Measurements from ENCODE around the gene QARS1. TPM values are rescaled to one million over a fixed set of nuclear protein-coding genes. Genes with fewer than 3 reads are reported as not detected.

Gene QARS1
- polyA plus RNA-seq, 3 donors = 142 to 326 (median 142) TPM

DNA sequence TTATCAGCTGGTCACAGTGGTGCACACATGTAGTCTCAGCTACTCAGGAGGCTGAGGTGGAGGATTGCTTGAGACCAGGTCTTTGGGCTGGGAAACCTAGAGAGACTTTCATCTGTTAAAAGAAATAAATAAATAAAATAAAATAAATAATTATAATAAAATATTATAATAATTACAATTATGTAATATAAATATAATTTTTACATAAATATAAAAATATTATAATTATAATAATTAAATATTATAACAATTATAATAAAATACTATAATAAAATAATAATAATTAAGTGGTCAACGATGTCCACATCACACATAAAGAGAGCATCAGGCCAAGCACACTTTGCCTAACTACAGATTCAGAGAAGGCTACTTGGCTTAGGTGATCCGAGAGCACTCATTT, 25.3 kb downstream of the QARS1 start:
- H3K4me2 ChIP-seq (replicated peaks; ENCODE audit: extremely low read depth, low read length, poor library complexity, severe bottlenecking) = no peak overlapping the region
- no peaks in the 10 kb centered on the region for H3K9me3 ChIP-seq (replicated peaks in 1 of 2; ENCODE audit: control insufficient read depth in 1 of 2, insufficient read depth in 1 of 2, low read length in 2 of 2)
- H3K27ac ChIP-seq (ENCODE audit: low read depth in 1 of 2, low read length in 2 of 2) = no peak overlapping the region
- no peak for DNase-seq
- peaks cover 81% of the 10 kb centered on the region for H3K79me2 ChIP-seq (ENCODE audit: insufficient read depth, low read length)
- H3K4me1 ChIP-seq (ENCODE audit: control insufficient read depth in 1 of 2, insufficient read depth in 2 of 2, low read length in 2 of 2) = no peaks in the 10 kb centered on the region
- H3K9ac ChIP-seq (ENCODE audit: insufficient read depth, low read length, poor library complexity, severe bottlenecking) = no peak overlapping the region
- Mint-ChIP-seq H3K36me3 (peaks cover 33 to 54% of the 10 kb centered on the region in 2 donors), H3K4me3 (no peak overlapping the region), H3K27me3 (ENCODE audit: low read depth in 3 of 3) (no peaks in the 10 kb centered on the region), H3K27ac (no peak overlapping the region), H3K4me1 (no peaks in the 10 kb centered on the region), H3K9me3 (no peaks in the 10 kb centered on the region)
- H3K27me3 ChIP-seq (ENCODE audit: control insufficient read depth in 2 of 2, insufficient read depth in 2 of 2, low read length in 2 of 2) = no peaks in the 10 kb centered on the region
- peaks cover 40 to 67% of the 10 kb centered on the region in 2 donors for H3K36me3 ChIP-seq (replicated peaks in 1 of 2; ENCODE audit: control insufficient read depth in 1 of 2, insufficient read depth in 2 of 2, low read length in 2 of 2)
- 100% methylated on average over 1 of the region's 2 CpGs for WGBS (ENCODE audit: insufficient coverage)
- H4K20me1 ChIP-seq (ENCODE audit: insufficient read depth, low read length) = peaks cover 84% of the 10 kb centered on the region
- TF ChIP-seq, protein P1, sequence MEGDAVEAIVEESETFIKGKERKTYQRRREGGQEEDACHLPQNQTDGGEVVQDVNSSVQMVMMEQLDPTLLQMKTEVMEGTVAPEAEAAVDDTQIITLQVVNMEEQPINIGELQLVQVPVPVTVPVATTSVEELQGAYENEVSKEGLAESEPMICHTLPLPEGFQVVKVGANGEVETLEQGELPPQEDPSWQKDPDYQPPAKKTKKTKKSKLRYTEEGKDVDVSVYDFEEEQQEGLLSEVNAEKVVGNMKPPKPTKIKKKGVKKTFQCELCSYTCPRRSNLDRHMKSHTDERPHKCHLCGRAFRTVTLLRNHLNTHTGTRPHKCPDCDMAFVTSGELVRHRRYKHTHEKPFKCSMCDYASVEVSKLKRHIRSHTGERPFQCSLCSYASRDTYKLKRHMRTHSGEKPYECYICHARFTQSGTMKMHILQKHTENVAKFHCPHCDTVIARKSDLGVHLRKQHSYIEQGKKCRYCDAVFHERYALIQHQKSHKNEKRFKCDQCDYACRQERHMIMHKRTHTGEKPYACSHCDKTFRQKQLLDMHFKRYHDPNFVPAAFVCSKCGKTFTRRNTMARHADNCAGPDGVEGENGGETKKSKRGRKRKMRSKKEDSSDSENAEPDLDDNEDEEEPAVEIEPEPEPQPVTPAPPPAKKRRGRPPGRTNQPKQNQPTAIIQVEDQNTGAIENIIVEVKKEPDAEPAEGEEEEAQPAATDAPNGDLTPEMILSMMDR (IDR thresholded peaks at IDR 0.05) = no peak
- no peak overlapping the region for H2AFZ ChIP-seq (ENCODE audit: insufficient read depth, low read depth, low read length, poor library complexity, severe bottlenecking)
- intact Hi-C loops (cut with micrococcal nuclease) = no loop called here
- no peak overlapping the region for H3K4me3 ChIP-seq (replicated peaks in 1 of 3; ENCODE audit: low read depth in 2 of 3, low read length in 3 of 3)

DNA sequence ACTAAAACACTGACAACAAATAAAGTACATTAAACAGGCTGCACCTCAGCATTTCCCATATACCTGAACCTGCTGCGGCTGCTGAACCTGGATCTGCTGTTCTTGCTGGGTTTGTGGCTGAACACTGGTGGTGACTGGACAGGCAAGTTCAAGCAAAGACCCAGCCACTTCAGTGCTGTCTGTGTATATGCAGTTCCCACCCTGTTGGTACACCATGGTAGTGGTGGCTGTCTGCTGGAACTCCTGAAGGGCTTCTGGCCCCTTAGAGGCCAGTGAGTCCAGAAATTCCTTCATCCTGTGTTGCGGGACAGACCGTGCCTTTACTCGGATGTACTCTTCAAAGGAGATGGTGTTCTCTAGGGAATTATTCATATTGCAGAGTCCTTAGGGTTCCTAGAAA, 27.9 kb downstream of the QARS1 start:
- no peaks in the 10 kb centered on the region for H3K9me3 ChIP-seq (replicated peaks in 1 of 2; ENCODE audit: control insufficient read depth in 1 of 2, insufficient read depth in 1 of 2, low read length in 2 of 2)

More for the DNA sequence above, 27.9 kb downstream of the QARS1 start:
- Mint-ChIP-seq H3K9me3 (no peaks in the 10 kb centered on the region), H3K27me3 (ENCODE audit: low read depth in 3 of 3) (no peaks in the 10 kb centered on the region), H3K4me3 (no peak overlapping the region), H3K27ac (peak overlapping the region in 1 of 7 donors; percentile 55), H3K36me3 (peaks cover 57 to 74% of the 10 kb centered on the region in 2 donors), H3K4me1 (no peaks in the 10 kb centered on the region)
- Histone ChIP-seq H3K9ac (ENCODE audit: insufficient read depth, low read length, poor library complexity, severe bottlenecking) (no peak overlapping the region), H3K4me2 (replicated peaks; ENCODE audit: extremely low read depth, low read length, poor library complexity, severe bottlenecking) (no peak overlapping the region), H3K4me3 (replicated peaks in 1 of 3; ENCODE audit: low read depth in 2 of 3, low read length in 3 of 3) (no peak overlapping the region), H3K4me1 (ENCODE audit: control insufficient read depth in 1 of 2, insufficient read depth in 2 of 2, low read length in 2 of 2) (no peaks in the 10 kb centered on the region), H2AFZ (ENCODE audit: insufficient read depth, low read depth, low read length, poor library complexity, severe bottlenecking) (no peak overlapping the region), H3K36me3 (replicated peaks in 1 of 2; ENCODE audit: control insufficient read depth in 1 of 2, insufficient read depth in 2 of 2, low read length in 2 of 2) (peaks cover 64 to 85% of the 10 kb centered on the region in 2 donors), H3K27me3 (ENCODE audit: control insufficient read depth in 2 of 2, insufficient read depth in 2 of 2, low read length in 2 of 2) (no peaks in the 10 kb centered on the region), H3K27ac (ENCODE audit: low read depth in 1 of 2, low read length in 2 of 2) (no peak overlapping the region), H4K20me1 (ENCODE audit: insufficient read depth, low read length) (peaks cover 73% of the 10 kb centered on the region), H3K79me2 (ENCODE audit: insufficient read depth, low read length) (peaks cover 75% of the 10 kb centered on the region)
- TF ChIP-seq, protein P1 (IDR thresholded peaks at IDR 0.05) = no peak
- no peak for DNase-seq
- intact Hi-C loops (cut with micrococcal nuclease) = no loop called here
- WGBS (ENCODE audit: insufficient coverage) = 100% methylated on average over 1 of the region's 4 CpGs

All from CD14-positive monocyte (primary cell).